ENCODE data around the gene C3orf33.
"Not testable (repeated sequence)": the region's sequence is repeated elsewhere in the genome, so short reads cannot be mapped to it uniquely, and the experiment has no call there.

C3orf33 gene

DNA sequence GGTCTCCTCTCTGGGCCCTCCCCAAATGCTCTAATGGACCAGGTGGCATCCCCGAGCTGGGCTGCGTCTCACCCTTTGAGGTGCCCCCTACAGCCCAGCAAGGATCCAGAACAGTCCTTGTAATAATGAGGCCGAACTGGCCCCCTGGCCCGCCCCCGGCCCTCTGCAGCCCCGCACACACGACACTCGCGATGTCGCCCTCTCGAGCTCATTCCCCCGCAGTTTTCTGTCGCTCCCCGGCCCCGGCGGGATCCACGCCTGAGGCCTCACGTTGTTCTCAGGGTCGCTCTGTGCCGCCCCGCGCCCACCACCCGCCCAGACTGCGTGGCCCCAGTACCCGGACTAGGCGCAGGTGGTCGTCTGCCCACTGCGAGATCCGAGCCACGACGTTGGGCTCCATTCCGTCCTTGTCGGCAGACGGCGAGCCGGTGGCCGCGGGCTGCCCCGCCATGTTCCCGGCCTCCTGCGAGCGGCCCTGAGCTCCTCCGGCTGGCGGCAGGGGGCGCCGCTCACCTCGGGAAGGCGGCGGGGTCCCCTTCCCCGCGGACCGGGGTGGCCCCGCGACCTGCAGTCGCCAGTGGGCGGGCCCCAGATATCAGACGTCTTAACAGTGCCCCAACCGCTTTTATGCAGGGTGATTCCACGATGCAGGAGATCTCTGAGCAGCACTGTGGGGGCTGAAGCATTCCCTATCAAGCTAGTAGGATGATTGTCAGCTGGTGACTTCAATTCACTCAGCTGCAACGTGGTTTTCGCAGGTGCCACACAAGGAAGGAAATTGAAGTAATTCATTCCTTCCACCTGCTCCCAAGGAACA lies at the start of gene C3orf33:
C3orf33 (minus strand) TSS at position 477 of the 817 bp plus-strand sequence; CDS start at position 451, 26 bp downstream.
- DNase-seq, result peak; percentile 58

GRCh38 chr3:155854141-155854940 lies 48.3 kb upstream of the C3orf33 start, which contains the start of gene SLC33A1:
SLC33A1 (minus strand) TSS chr3:155854427; CDS start chr3:155853997, 430 bp downstream.
- peak; percentile 97 for DNase-seq

DNA sequence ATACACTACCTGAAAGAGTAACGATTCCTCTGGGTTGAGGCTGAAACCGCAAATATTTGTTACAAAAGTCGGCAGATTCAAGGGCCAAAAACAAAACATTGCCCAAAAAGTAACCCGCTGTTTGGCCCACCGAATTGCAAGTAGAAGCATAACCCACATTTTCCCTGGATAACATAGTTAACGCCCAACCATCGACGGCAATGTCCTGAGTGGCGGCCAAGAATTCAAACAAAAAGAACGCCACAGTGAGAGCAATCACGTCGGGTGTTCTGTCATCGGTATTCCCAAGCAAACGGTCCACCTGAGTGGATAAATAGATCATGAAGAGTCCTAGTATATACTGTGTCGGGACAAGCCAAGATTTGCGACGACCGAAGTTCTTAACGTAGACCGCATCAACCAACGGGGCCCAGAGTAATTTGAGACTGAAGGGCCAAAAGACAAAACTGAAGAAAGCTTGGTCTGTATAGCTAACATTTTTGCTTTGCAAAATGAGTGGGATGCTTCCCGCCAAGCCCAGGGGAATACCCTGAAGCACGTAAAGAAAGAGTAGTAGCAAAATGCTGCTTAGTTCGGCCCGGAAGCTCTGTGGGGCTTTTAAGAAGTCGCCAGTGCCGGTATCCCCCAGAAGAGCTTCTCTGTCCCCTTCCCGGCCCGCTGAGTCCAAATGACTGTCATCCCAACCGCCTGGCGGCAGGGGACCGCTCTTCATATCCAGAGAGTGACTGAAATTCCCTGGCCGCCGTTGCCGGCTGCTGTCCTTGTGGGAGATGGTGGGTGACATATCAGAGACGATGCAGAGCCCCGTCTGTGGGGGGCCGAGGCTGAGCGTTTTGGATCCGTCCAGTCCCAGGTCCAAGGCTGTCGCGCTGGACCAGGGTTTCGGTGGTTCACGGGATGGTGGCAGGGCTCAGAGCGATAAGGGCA lies 47.4 kb upstream of the C3orf33 start:
- DNase-seq, result no peak

DNA sequence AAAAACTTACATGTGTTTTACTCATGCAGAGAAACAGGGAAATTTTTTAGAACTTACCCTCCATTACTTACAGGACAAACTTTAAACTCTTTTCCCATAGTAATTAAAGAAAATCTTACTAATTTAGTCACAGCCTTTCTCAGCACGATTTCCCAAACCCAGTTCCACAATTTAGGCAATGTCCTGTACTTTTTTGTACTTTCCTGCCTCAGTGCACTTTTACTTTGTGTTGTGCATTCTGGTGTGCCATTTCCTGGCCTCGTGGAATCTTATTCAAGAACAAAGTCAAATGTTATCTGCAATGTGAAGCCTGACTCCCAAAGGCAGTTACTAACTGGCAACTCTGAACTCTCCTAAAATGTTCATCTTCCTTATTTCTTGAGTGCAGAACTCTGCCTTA lies 46.3 kb upstream of the C3orf33 start:
- DNase-seq, result no peak

DNA sequence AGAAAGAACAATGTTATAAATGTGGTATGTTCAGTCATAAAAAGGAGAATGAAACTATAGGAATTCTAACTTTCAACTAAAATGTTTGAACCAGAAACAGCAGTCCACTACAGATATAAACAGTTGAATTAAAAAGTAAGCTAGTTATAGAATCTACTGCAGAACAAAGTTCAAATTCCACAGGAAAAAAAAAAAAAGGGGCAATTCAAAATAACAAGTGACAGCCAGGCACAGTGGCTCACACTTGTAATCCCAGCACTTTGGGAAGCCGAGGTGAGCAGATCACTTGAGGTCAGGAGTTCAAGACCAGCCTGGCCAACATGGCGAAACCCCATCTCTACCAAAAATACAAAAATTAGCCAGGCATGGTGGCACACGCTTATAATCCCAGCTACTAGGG lies 43.3 kb upstream of the C3orf33 start:
- DNase-seq, result not testable (repeated sequence)

- DNase-seq, result no peak
Observed at GRCh38 chr3:155847993-155848392, 41.9 kb upstream of the C3orf33 start.

- DNase-seq, result no peak
Observed at GRCh38 chr3:155846119-155846518, 40.0 kb upstream of the C3orf33 start.

DNA sequence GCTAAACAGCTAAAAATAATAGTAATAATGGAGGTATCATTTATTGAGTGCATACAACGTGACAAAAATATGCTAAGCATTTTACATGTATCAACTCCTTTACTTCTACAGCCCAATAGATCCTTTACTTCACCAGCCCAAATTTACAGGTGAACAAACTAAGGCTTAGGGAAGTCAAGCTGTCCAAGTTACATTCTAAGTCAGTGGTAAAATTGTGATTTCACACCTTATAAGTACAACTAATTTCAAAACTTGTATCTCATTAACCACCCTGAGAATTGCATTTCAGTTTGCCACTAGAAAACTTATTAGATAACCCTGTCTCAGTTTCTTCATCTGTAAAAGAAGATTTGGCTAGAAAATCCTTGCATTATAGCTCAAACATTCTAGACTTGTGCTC lies 37.5 kb upstream of the C3orf33 start:
- no peak for DNase-seq

DNA sequence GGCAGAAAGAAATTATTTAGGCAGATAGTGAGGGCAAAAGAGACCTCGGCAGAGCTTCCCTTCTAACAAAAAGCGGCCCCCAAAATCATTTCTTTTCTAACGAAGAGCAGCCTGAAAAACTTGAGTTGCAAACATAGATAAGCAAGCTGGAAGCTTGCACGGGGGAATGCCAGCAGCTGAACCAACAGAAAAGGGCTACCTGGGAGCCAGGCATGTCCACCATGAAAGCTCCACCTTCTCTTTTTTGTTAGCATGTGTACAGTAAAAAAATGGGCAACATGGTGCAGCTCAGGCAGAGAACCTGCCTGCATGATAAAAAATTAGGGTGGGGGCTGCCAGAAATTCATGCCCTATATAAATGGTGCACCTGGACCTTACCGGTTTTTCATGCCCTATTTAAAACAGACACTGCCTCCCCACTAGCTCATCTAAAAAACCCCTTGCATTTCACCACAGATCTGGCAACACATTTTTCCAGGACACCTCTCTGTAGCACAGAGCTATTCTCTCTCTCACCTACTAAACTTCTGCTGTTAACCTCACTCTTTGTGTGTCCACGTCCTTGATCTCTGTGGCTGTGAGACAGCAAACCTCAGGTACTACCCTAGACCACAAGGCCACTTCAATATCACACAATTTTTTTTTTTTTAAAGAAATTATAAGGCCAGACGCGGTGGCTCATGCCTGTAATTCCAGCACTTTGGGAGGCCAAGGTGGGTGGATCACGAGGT lies 29.4 kb upstream of the C3orf33 start:
- no peak for DNase-seq

GRCh38 chr3:155828490-155829098 lies 22.5 kb upstream of the C3orf33 start:
- not testable (repeated sequence) for DNase-seq

GRCh38 chr3:155815030-155815545 lies 9.0 kb upstream of the C3orf33 start:
- DNase-seq, result no peak

GRCh38 chr3:155813224-155813623 lies 7.1 kb upstream of the C3orf33 start:
- not testable (repeated sequence) for DNase-seq

- DNase-seq, result no peak
Observed at GRCh38 chr3:155809181-155809580, 3.1 kb upstream of the C3orf33 start.

GRCh38 chr3:155807823-155808222 lies 1.7 kb upstream of the C3orf33 start:
- no peak for DNase-seq

GRCh38 chr3:155805204-155805801 lies 775 bp downstream of the C3orf33 start:
- peak; percentile 19 for DNase-seq

DNA sequence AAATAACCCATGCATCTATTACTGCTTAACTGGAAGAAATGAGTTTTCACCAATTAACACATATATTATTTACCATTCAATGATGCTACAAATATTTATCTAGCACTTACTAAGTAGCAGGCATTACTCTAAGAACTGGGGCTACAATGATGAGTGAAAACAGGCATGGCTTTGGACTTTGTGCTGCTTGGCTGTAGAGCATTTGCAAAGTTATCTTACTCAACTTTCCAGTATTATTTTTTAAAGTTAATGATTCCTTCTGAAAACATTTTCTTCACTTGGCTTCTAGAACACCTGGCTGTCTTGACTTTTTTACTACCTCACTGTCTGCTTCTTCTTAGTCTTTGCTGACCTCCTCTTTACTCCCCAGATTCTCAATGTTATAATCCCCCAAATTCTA lies 1.8 kb downstream of the C3orf33 start:
- no peak for DNase-seq

DNA sequence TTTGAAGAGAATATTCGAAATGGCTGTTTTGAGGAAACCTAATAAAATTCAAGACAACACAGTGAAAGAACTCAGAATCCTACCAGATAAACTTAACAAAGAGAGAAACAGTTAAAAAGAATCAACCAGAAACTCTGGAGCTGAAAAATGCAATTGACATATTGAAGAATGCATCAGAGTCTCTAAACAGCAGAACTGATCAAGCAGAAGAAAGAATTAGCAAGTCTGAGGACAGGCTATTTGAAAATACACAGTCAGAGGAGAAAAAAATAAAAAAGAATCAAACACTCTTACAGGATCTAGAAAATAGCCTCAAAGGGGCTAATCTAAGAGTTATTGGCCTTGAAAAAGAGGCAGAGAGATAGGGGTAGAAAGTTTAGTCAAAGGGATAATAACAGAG lies 13.5 kb downstream of the C3orf33 start:
- no peak for DNase-seq

DNA sequence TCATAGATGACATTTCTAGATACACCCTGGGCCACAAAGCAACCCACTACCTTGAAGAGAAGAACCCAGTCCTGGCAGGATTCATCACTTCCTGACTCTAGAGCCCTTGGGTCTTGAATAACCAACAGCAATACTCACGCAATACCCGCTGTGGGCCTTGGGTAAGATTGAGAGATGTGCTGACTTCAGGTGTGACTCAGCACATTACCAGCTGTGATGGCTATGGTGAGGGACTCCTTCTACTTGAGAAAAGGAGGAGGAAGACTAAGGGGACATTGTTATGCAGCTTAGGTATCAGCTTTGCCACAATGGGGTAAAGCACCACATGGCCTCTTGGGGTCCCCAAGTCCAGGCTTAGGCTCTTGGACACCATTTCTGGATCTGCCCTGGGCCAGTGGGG lies 14.9 kb downstream of the C3orf33 start:
- no peak for DNase-seq

- DNase-seq, result no peak
Observed at GRCh38 chr3:155790272-155790925, 15.7 kb downstream of the C3orf33 start.

- DNase-seq, result peak; percentile 41
Observed at GRCh38 chr3:155785662-155786295, 20.3 kb downstream of the C3orf33 start.
